Activated CD8-positive, alpha-beta T cell treated with anti-CD3 and anti-CD28 coated beads, Interleukin-2, amount 10 ng/mL, durations not matched to agents 7 days and 5 days (primary cell): Measurements from ENCODE around the gene C19orf67. TPM values are rescaled to one million over a fixed set of nuclear protein-coding genes. Genes with fewer than 3 reads are reported as not detected.

Experiments
- ATAC-seq: fragments of 150-1000 bp; cut with Tn5 transposase; one replicate; pipeline ENCODE4 v1.10.0; 2021; ENCODE audit warnings: moderate library complexity
- CTCF ChIA-PET: fragments of 350-600 bp; sonication (Branson Sonifier 250); formaldehyde crosslinking; loops from one replicate; lab custom pipeline; 2021; ENCODE audit warnings: antibody characterized with exemption; lab: Charles Lee
- POLR2A ChIA-PET: fragments of 350-600 bp; sonication (Branson Sonifier 250); formaldehyde crosslinking; loops from one replicate; lab custom pipeline; 2021; ENCODE audit warnings: antibody characterized with exemption; lab: Charles Lee
- DNase-seq: peaks from one replicate; pipeline ENCODE4 v3.0.0-alpha.2; 2020
- H3K27ac Mint-ChIP-seq: one replicate; pipeline ENCODE4 v1.8.0; 2021; ENCODE audit warnings: mild to moderate bottlenecking, mixed read lengths
- H3K27me3 Mint-ChIP-seq: one replicate; pipeline ENCODE4 v1.8.0; 2021; ENCODE audit warnings: low read depth, mixed read lengths
- H3K36me3 Mint-ChIP-seq: one replicate; pipeline ENCODE4 v1.8.0; 2021; ENCODE audit warnings: low read depth, mixed read lengths
- H3K4me1 Mint-ChIP-seq: one replicate; pipeline ENCODE4 v1.8.0; 2021; ENCODE audit warnings: low read depth, mixed read lengths
- H3K4me3 Mint-ChIP-seq: one replicate; pipeline ENCODE4 v1.8.0; 2021; ENCODE audit warnings: mild to moderate bottlenecking, mixed read lengths
- H3K9me3 Mint-ChIP-seq: one replicate; pipeline ENCODE4 v1.8.0; 2022; ENCODE audit warnings: mixed read lengths; ENCODE audit not compliant: insufficient read depth
- total RNA-seq, 2 experiments: library from RNA; stranded (reverse); gene quantifications; one replicate each; pipeline ENCODE4 v1.2.3, GENCODE V29; 2021

The C19orf67 gene
- total RNA-seq, 2 experiments from 2014 or later: not detected

GRCh38 chr19:14116918-14117578, 31.5 kb upstream of the C19orf67 start:
- Mint-ChIP-seq H3K4me3 (peak overlapping the region; percentile 89), H3K9me3 (no peaks in the 10 kb centered on the region), H3K36me3 (peaks cover 20% of the 10 kb centered on the region), H3K27me3 (no peaks in the 10 kb centered on the region), H3K27ac (peak overlapping the region; percentile 76), H3K4me1 (peaks cover 58% of the 10 kb centered on the region)
- ChIA-PET CTCF (interaction anchor here (0.7 to 6.2 kb wide), 9 partner anchors 9 to 66 kb away, joined by 3 to 45 read pairs (median 3); partner anchors contain the start of gene ASF1B), POLR2A (interaction anchor here (0.7 to 1.2 kb wide), 2 partner anchors 20 to 964 kb away, joined by 3 to 5 read pairs; partner anchors contain the start of gene ASF1B)
- ATAC-seq (peak; percentile 9), DNase-seq (no peak)

- H3K27me3 Mint-ChIP-seq: no peaks in the 10 kb centered on the region
- ChIA-PET CTCF (interaction anchor here (0.9 to 6.2 kb wide), 9 partner anchors 14 to 239 kb away, joined by 3 to 45 read pairs (median 10); partner anchors contain the start of genes ASF1B and MISP3), POLR2A (interaction anchor here (1.9 kb wide), 1 partner anchor 20 kb away, joined by 9 read pairs; the partner anchor contains the start of gene ASF1B)
- ATAC-seq: no peak
- no peaks in the 10 kb centered on the region for H3K9me3 Mint-ChIP-seq
- H3K27ac Mint-ChIP-seq: peak overlapping the region; percentile 76
- DNase-seq: no peak
- peaks cover 64% of the 10 kb centered on the region for H3K4me1 Mint-ChIP-seq
- peaks cover 18% of the 10 kb centered on the region for H3K36me3 Mint-ChIP-seq
- H3K4me3 Mint-ChIP-seq: peak overlapping the region; percentile 89
Observed at GRCh38 chr19:14116525-14116917, 30.9 kb upstream of the C19orf67 start.

- peaks cover 66% of the 10 kb centered on the region for H3K4me1 Mint-ChIP-seq
- H3K9me3 Mint-ChIP-seq: no peaks in the 10 kb centered on the region
- H3K27me3 Mint-ChIP-seq: no peaks in the 10 kb centered on the region
- H3K27ac Mint-ChIP-seq: no peak overlapping the region
- peaks cover 13% of the 10 kb centered on the region for H3K36me3 Mint-ChIP-seq
- peak overlapping the region; percentile 51 for H3K4me3 Mint-ChIP-seq
- ATAC-seq: no peak
- ChIA-PET CTCF (interaction anchor here (0.9 to 6.2 kb wide), 15 partner anchors 8 to 509 kb away, joined by 3 to 45 read pairs (median 9); partner anchors contain the start of genes ASF1B and MISP3), POLR2A (interaction anchor here (1.9 kb wide), 1 partner anchor 21 kb away, joined by 9 read pairs; the partner anchor contains the start of gene ASF1B)
- no peak for DNase-seq
Observed at GRCh38 chr19:14115756-14116155, 30.2 kb upstream of the C19orf67 start.

DNA sequence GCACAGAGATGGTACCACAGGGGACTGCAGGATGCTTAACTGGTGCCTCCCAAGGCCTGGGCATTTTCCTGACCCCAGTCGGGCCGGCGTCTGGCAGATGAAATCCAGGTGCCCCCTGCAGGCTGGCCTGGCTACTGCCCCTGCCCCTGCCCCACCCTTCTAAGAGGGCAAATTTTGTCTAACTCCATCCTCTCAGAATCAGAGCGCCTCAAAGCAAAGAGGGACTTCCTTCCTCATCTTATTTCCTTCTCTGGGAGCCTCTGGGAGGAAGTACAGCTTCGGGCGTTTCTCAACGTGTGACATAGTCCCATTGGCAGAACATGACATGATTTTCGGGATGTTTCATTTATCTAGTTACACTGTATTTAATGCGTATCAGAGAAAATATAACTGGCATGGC, 29.3 kb upstream of the C19orf67 start:
- peaks cover 7% of the 10 kb centered on the region for H3K36me3 Mint-ChIP-seq
- peak; percentile 64 for DNase-seq
- ChIA-PET POLR2A (interaction anchor here (1.9 kb wide), 1 partner anchor 22 kb away, joined by 9 read pairs; the partner anchor contains the start of gene ASF1B), CTCF (interaction anchor here (0.6 to 6.2 kb wide), 19 partner anchors 9 to 508 kb away, joined by 3 to 45 read pairs (median 8); partner anchors contain the start of genes ASF1B and MISP3)
- no peak overlapping the region for H3K4me3 Mint-ChIP-seq
- H3K27me3 Mint-ChIP-seq: no peaks in the 10 kb centered on the region
- H3K4me1 Mint-ChIP-seq: peaks cover 67% of the 10 kb centered on the region
- no peaks in the 10 kb centered on the region for H3K9me3 Mint-ChIP-seq
- ATAC-seq: no peak
- no peak overlapping the region for H3K27ac Mint-ChIP-seq

GRCh38 chr19:14114439-14114838, 28.9 kb upstream of the C19orf67 start:
- Mint-ChIP-seq H3K4me3 (no peak overlapping the region), H3K36me3 (peaks cover 4% of the 10 kb centered on the region), H3K27ac (no peak overlapping the region), H3K9me3 (no peaks in the 10 kb centered on the region), H3K27me3 (no peaks in the 10 kb centered on the region), H3K4me1 (peaks cover 64% of the 10 kb centered on the region)
- no peak for ATAC-seq
- ChIA-PET CTCF (interaction anchor here (0.6 to 6.2 kb wide), 15 partner anchors 9 to 251 kb away, joined by 3 to 45 read pairs (median 8); partner anchors contain the start of genes ASF1B and MISP3), POLR2A (interaction anchor here (0.6 to 1.9 kb wide), 3 partner anchors 22 to 34 kb away, joined by 3 to 9 read pairs (median 4); partner anchors contain the start of gene ASF1B)
- DNase-seq: no peak

DNA sequence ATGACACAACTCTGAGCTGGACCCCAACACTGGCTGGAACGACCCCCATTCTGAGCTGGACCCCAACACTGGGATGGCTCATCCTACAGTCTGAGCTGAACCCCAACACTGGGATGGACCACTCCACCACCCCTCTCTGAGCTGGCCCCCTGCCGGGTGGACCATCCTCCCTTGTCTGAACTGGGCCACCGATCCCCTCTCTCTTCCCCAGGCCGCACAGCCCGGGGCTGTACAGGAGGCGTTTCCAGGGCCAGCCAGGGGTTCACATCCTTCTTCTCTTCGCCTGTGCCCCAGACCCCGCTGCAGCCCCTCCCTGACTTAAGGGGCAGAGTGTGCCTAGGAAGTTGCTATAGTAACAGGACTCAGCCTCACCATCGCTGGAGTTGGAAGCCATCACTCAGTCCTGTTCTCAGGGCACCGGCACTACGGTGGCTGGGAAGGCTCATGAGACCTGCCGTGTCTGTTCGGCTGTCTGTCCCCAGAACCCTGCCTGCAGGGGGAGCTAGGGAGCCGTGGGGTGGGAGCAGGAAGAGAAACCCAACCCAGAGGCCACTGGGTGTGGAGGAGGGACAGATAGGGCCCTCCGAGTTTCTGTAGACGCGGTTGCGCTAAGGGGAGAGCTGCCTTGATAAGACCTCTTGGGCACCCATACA, 28.3 kb upstream of the C19orf67 start:
- DNase-seq (peak; percentile 57), ATAC-seq (no peak)
- peaks cover under 1% of the 10 kb centered on the region for H3K36me3 Mint-ChIP-seq
- H3K9me3 Mint-ChIP-seq: no peaks in the 10 kb centered on the region
- no peak overlapping the region for H3K4me3 Mint-ChIP-seq
- ChIA-PET CTCF (interaction anchor here (0.6 to 6.2 kb wide), 16 partner anchors 10 to 250 kb away, joined by 3 to 45 read pairs (median 7); partner anchors contain the start of genes ASF1B and MISP3), POLR2A (interaction anchor here (0.6 to 0.9 kb wide), 2 partner anchors 22 to 33 kb away, joined by 3 to 4 read pairs; no protein-coding TSS in a partner anchor)
- H3K27me3 Mint-ChIP-seq: no peaks in the 10 kb centered on the region
- peaks cover 61% of the 10 kb centered on the region for H3K4me1 Mint-ChIP-seq
- H3K27ac Mint-ChIP-seq: peak overlapping the region; percentile 30

GRCh38 chr19:14112809-14113385, 27.3 kb upstream of the C19orf67 start:
- ChIA-PET POLR2A (interaction anchor here (1.0 to 1.3 kb wide), 2 partner anchors 23 to 37 kb away, joined by 3 to 4 read pairs; partner anchors contain the start of gene ASF1B), CTCF (interaction anchor here (1.1 to 4.4 kb wide), 4 partner anchors 11 to 236 kb away, joined by 3 to 23 read pairs (median 12); no protein-coding TSS in a partner anchor)
- no peaks in the 10 kb centered on the region for H3K27me3 Mint-ChIP-seq
- H3K4me1 Mint-ChIP-seq: peaks cover 55% of the 10 kb centered on the region
- ATAC-seq: no peak
- no peak overlapping the region for H3K4me3 Mint-ChIP-seq
- no peak for DNase-seq
- H3K9me3 Mint-ChIP-seq: no peaks in the 10 kb centered on the region
- H3K36me3 Mint-ChIP-seq: no peaks in the 10 kb centered on the region
- H3K27ac Mint-ChIP-seq: no peak overlapping the region

- Mint-ChIP-seq H3K4me1 (peaks cover 55% of the 10 kb centered on the region), H3K9me3 (no peaks in the 10 kb centered on the region), H3K36me3 (no peaks in the 10 kb centered on the region), H3K4me3 (no peak overlapping the region), H3K27ac (peak overlapping the region; percentile 30), H3K27me3 (no peaks in the 10 kb centered on the region)
- ChIA-PET POLR2A (interaction anchor here (0.5 to 1.3 kb wide), 3 partner anchors 12 to 37 kb away, joined by 3 to 5 read pairs (median 4); partner anchors contain the start of gene ASF1B), CTCF (interaction anchor here (1.6 to 4.4 kb wide), 2 partner anchors 10 to 233 kb away, joined by 3 to 23 read pairs; no protein-coding TSS in a partner anchor)
- no peak for ATAC-seq
- no peak for DNase-seq
Observed at GRCh38 chr19:14112051-14112808, 26.6 kb upstream of the C19orf67 start.

DNA sequence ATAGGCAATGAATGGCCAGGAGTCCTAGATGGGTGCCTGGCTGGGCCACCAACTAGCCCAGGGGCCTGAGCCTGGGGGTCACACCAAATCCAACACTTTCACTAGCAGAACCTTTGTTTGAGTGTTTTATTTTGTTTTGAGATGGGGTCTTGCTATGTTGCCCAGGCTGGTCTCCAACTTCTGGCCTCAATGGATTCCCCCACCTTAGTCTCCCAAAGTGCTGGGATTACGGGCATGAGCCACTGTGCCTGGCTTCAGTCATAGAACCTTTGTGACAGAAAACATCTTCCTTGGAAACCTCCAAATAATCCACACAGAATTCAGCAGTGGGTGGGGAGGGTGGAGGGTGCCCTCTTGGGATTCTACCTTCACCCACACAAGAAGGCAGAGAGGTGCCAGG, 25.9 kb upstream of the C19orf67 start:
- Mint-ChIP-seq H3K4me3 (no peak overlapping the region), H3K36me3 (no peaks in the 10 kb centered on the region), H3K4me1 (peaks cover 51% of the 10 kb centered on the region), H3K9me3 (no peaks in the 10 kb centered on the region), H3K27me3 (no peaks in the 10 kb centered on the region), H3K27ac (peak overlapping the region; percentile 30)
- CTCF ChIA-PET: interaction anchor here (1.5 kb wide), 1 partner anchor 38 kb away, joined by 5 read pairs; the partner anchor contains the start of gene MISP3
- POLR2A ChIA-PET: interaction anchor here (0.5 kb wide), 1 partner anchor 12 kb away, joined by 5 read pairs; no protein-coding TSS in a partner anchor
- ATAC-seq (no peak), DNase-seq (no peak)

DNA sequence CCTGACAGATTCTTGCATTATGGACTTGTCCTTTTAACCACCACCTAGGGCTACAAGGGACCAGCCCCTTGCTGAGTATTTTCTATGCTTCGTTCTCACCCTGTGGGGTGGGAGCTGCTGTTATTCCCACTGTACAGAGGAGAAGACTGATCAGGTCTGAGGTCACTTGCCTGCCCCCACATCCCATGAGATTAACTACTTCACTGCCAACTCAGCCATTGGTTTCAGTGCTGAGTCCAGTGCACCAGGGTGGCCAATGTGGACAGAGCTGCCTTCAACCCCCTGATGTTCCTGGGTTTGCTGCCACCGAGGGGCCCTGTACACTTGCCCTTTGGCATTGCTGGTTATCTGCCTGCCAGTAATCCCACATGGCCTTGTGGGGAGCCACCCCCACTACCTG, 25.1 kb upstream of the C19orf67 start:
- H3K27me3 Mint-ChIP-seq: no peaks in the 10 kb centered on the region
- CTCF ChIA-PET: interaction anchor here (1.5 to 2.4 kb wide), 2 partner anchors 26 to 38 kb away, joined by 5 to 8 read pairs; partner anchors contain the start of genes ASF1B and MISP3
- H3K36me3 Mint-ChIP-seq: no peaks in the 10 kb centered on the region
- no peaks in the 10 kb centered on the region for H3K9me3 Mint-ChIP-seq
- POLR2A ChIA-PET: no interaction called here
- no peak for ATAC-seq
- peak overlapping the region; percentile 24 for H3K27ac Mint-ChIP-seq
- H3K4me1 Mint-ChIP-seq: peaks cover 43% of the 10 kb centered on the region
- H3K4me3 Mint-ChIP-seq: no peak overlapping the region
- DNase-seq: no peak
